HepG2 (cell line): Measurements from ENCODE around the gene MTOR.

Source experiments
- CCDC6 ChIP-seq: sonication (generic); formaldehyde crosslinking; IDR thresholded peaks from 2 replicates; pipeline ENCODE4 v1.8.1; 2022; ENCODE audit warnings: mild to moderate bottlenecking, missing genetic modification reagents, moderate library complexity
- CREM ChIP-seq, 2 experiments: sonication (generic) in 1 of 2; formaldehyde crosslinking in 1 of 2; IDR thresholded peaks; 2 replicates each; pipeline versions ENCODE4 v1.4.0 to v1.6.1; 2016 to 2020; ENCODE audit warnings: antibody characterized with exemption in 1 of 2, mild to moderate bottlenecking in 1 of 2, missing genetic modification reagents in 1 of 2
- EP300 ChIP-seq, 3 experiments: sonication (generic) in 1 of 3; formaldehyde crosslinking in 1 of 3; IDR thresholded peaks; 2 replicates each; pipeline versions ENCODE4 v1.5.1 to v1.6.1; 2011 to 2020; ENCODE audit warnings: low read depth in 2 of 3, low read length in 2 of 3, borderline replicate concordance in 1 of 3, improper control_type of control experiment in 1 of 3, mild to moderate bottlenecking in 1 of 3, missing genetic modification reagents in 1 of 3, moderate library complexity in 1 of 3
- ESRRA ChIP-seq: sonication (generic); formaldehyde crosslinking; IDR thresholded peaks from 2 replicates; pipeline ENCODE4 v1.5.1; 2020; ENCODE audit warnings: mild to moderate bottlenecking, low read depth, missing genetic modification reagents
- FOSL1 ChIP-seq: sonication (generic); formaldehyde crosslinking; IDR thresholded peaks from 2 replicates; pipeline ENCODE4 v1.9.0; 2021; ENCODE audit warnings: missing genetic modification reagents, borderline replicate concordance
- NFIC ChIP-seq: IDR thresholded peaks from 2 replicates; pipeline ENCODE4 v1.6.1; 2012; ENCODE audit warnings: mild to moderate bottlenecking, low read length, inconsistent platforms
- NFYB ChIP-seq: sonication (generic); formaldehyde crosslinking; IDR thresholded peaks from 2 replicates; pipeline ENCODE4 v1.4.0; 2020; ENCODE audit warnings: missing genetic modification reagents
- POLR2A ChIP-seq, 2 experiments: IDR thresholded peaks; 2 replicates each; pipeline ENCODE4 v1.6.1; 2011; ENCODE audit warnings: low read depth in 2 of 2, low read length in 2 of 2, mild to moderate bottlenecking in 1 of 2, moderate library complexity in 1 of 2; ENCODE audit not compliant: insufficient read depth in 1 of 2
- SKI ChIP-seq: fragments of 450-650 bp; IDR thresholded peaks from one replicate; pipeline ENCODE4 v1.6.1; 2018; ENCODE audit warnings: mild to moderate bottlenecking; ENCODE audit not compliant: partially characterized antibody
- ZNF124 ChIP-seq: sonication (generic); formaldehyde crosslinking; IDR thresholded peaks from 2 replicates; pipeline ENCODE4 v1.4.0; 2020; ENCODE audit warnings: missing genetic modification reagents
- ZNF44 ChIP-seq: sonication (generic); formaldehyde crosslinking; IDR thresholded peaks from 2 replicates; pipeline ENCODE4 v1.5.1; 2020; ENCODE audit warnings: mild to moderate bottlenecking, missing genetic modification reagents
- ZNF484 ChIP-seq: sonication (generic); formaldehyde crosslinking; IDR thresholded peaks from 2 replicates; pipeline ENCODE4 v1.5.1; 2020; ENCODE audit warnings: mild to moderate bottlenecking, low read depth, missing genetic modification reagents, borderline replicate concordance
- TF ChIP-seq, protein P1 (sequence below): sonication (generic); formaldehyde crosslinking; IDR thresholded peaks from 2 replicates; pipeline ENCODE4 v1.4.0; 2020; ENCODE audit warnings: missing genetic modification reagents
- TF ChIP-seq, protein P2 (sequence below): sonication (generic); formaldehyde crosslinking; IDR thresholded peaks from 2 replicates; pipeline ENCODE4 v1.5.0; 2020; ENCODE audit warnings: mild to moderate bottlenecking, missing genetic modification reagents, moderate library complexity

DNA sequence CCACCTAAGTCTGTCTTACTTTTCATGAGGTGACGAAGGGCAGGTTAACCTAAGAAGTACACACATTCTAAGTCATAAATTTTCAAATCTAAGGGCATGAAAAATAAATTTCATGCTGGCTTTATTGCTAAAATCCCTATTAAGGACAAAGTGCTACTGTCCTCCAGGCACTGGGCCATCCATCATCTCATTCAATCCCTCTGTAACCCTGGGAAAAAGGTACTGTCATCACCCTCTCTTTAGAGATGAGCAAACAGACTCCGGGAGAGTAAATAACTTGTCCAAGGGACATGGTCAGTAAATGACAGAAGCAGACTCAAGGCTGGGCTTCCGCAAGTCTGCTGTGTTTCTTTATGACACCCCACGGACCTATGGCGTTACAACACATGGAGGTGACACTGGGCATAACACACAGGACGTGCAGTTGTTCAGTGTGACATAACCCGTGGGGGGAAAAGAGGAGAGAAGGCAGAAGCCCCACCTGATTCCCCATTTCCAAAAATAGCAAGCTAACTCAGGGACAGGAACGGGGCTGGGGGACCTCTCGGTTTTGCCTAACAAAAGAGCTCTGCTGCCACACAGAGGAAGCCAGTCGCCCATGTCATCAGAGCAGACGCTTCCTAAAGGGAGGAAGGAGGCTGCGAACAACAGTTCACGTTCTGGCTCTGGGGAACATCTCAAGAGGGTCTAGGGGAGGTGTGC, 190.0 kb downstream of the MTOR start:
- no peak for TF ChIP-seq ZNF44 (CRISPR knock-in tag)
- TF ChIP-seq ZNF484, result no peak
- TF ChIP-seq, protein P1, sequence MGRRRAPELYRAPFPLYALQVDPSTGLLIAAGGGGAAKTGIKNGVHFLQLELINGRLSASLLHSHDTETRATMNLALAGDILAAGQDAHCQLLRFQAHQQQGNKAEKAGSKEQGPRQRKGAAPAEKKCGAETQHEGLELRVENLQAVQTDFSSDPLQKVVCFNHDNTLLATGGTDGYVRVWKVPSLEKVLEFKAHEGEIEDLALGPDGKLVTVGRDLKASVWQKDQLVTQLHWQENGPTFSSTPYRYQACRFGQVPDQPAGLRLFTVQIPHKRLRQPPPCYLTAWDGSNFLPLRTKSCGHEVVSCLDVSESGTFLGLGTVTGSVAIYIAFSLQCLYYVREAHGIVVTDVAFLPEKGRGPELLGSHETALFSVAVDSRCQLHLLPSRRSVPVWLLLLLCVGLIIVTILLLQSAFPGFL (CRISPR knock-in tag), result no peak
- no peak for TF ChIP-seq POLR2A (IDR thresholded peaks at IDR 0.05; ENCODE audit: insufficient read depth in 1 of 2, low read depth in 2 of 2, low read length in 2 of 2)
- TF ChIP-seq NFYB (CRISPR knock-in tag), result no peak
- TF ChIP-seq CREM (IDR thresholded peaks at IDR 0.05), result no peak
- no peak for TF ChIP-seq CREM (CRISPR knock-in tag; IDR thresholded peaks at IDR 0.05)
- TF ChIP-seq EP300 (IDR thresholded peaks at IDR 0.05; ENCODE audit: low read depth in 2 of 2, low read length in 2 of 2), result no peak
- no peak for TF ChIP-seq EP300 (CRISPR knock-in tag; IDR thresholded peaks at IDR 0.05; ENCODE audit: borderline replicate concordance)
- no peak for TF ChIP-seq NFIC
- no peak for TF ChIP-seq SKI
- TF ChIP-seq CCDC6 (CRISPR knock-in tag), result no peak
- no peak for TF ChIP-seq ZNF124 (CRISPR knock-in tag)
- TF ChIP-seq ESRRA (CRISPR knock-in tag), result no peak
- TF ChIP-seq, protein P2, sequence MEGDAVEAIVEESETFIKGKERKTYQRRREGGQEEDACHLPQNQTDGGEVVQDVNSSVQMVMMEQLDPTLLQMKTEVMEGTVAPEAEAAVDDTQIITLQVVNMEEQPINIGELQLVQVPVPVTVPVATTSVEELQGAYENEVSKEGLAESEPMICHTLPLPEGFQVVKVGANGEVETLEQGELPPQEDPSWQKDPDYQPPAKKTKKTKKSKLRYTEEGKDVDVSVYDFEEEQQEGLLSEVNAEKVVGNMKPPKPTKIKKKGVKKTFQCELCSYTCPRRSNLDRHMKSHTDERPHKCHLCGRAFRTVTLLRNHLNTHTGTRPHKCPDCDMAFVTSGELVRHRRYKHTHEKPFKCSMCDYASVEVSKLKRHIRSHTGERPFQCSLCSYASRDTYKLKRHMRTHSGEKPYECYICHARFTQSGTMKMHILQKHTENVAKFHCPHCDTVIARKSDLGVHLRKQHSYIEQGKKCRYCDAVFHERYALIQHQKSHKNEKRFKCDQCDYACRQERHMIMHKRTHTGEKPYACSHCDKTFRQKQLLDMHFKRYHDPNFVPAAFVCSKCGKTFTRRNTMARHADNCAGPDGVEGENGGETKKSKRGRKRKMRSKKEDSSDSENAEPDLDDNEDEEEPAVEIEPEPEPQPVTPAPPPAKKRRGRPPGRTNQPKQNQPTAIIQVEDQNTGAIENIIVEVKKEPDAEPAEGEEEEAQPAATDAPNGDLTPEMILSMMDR, result no peak
- TF ChIP-seq FOSL1 (CRISPR knock-in tag), result no peak
